HEK293T (cell line): ENCODE results near the gene NREP.

Experiments
- CTCF ChIA-PET: fragments of 350-600 bp; formaldehyde crosslinking; extraction: SDS; loops from one replicate; lab custom pipeline; 2021; ENCODE audit warnings: antibody characterized with exemption, inconsistent platforms; lab: Yijun Ruan, JAX
- POLR2A ChIA-PET: fragments of 350-600 bp; formaldehyde crosslinking; extraction: SDS; loops from one replicate; lab custom pipeline; 2020; ENCODE audit warnings: antibody characterized with exemption, inconsistent platforms; lab: Yijun Ruan, JAX
- DNase-seq: peaks from one replicate; pipeline ENCODE4 v3.0.0; 2012; ENCODE audit warnings: mixed read lengths; ENCODE audit errors: extremely low spot score
- ARNT ChIP-seq: fragments of 450-650 bp; IDR thresholded peaks from 2 replicates; pipeline ENCODE4 v1.6.1; 2017; ENCODE audit warnings: mild to moderate bottlenecking
- BHLHE40 ChIP-seq: fragments of 450-650 bp; IDR thresholded peaks from 2 replicates; pipeline ENCODE4 v1.6.1; 2016; ENCODE audit warnings: mild to moderate bottlenecking, moderate library complexity, borderline replicate concordance
- CTBP1 ChIP-seq: fragments of 450-650 bp; IDR thresholded peaks from 2 replicates; pipeline ENCODE4 v1.6.1; 2016; ENCODE audit warnings: borderline replicate concordance
- ELF4 ChIP-seq: fragments of 450-650 bp; IDR thresholded peaks from 2 replicates; pipeline ENCODE4 v1.6.1; 2017; ENCODE audit warnings: antibody characterized with exemption
- FOXA1 ChIP-seq: fragments of 450-650 bp; IDR thresholded peaks from 2 replicates; pipeline ENCODE4 v1.6.1; 2016; ENCODE audit warnings: mild to moderate bottlenecking
- FOXK2 ChIP-seq: fragments of 450-650 bp; IDR thresholded peaks from 2 replicates; pipeline ENCODE4 v1.6.1; 2016; ENCODE audit warnings: mild to moderate bottlenecking
- FOXM1 ChIP-seq: fragments of 450-650 bp; IDR thresholded peaks from 2 replicates; pipeline ENCODE4 v1.6.1; 2017; ENCODE audit warnings: mild to moderate bottlenecking, borderline replicate concordance
- HDGF ChIP-seq: fragments of 450-650 bp; IDR thresholded peaks from 2 replicates; pipeline ENCODE4 v1.6.1; 2017; ENCODE audit warnings: antibody characterized with exemption, borderline replicate concordance
- L3MBTL2 ChIP-seq: fragments of 450-650 bp; conservative IDR thresholded peaks from 2 replicates; pipeline ENCODE4 v1.6.1; 2016; ENCODE audit warnings: mild to moderate bottlenecking
- LEF1 ChIP-seq: fragments of 450-650 bp; IDR thresholded peaks from 2 replicates; pipeline ENCODE4 v1.6.1; 2017; ENCODE audit warnings: mild to moderate bottlenecking, borderline replicate concordance
- NFRKB ChIP-seq: fragments of 450-650 bp; IDR thresholded peaks from 2 replicates; pipeline ENCODE4 v1.6.1; 2016; ENCODE audit warnings: mild to moderate bottlenecking, moderate library complexity
- SP1 ChIP-seq: fragments of 450-650 bp; IDR thresholded peaks from 2 replicates; pipeline ENCODE4 v1.6.1; 2017
- SUZ12 ChIP-seq: fragments of 450-650 bp; IDR thresholded peaks from 2 replicates; pipeline ENCODE4 v1.6.1; 2016; ENCODE audit warnings: mild to moderate bottlenecking
- TARDBP ChIP-seq: fragments of 450-650 bp; IDR thresholded peaks from 2 replicates; pipeline ENCODE4 v1.6.1; 2016
- ZNF384 ChIP-seq: fragments of 450-650 bp; IDR thresholded peaks from 2 replicates; pipeline ENCODE4 v1.6.1; 2016
- TF ChIP-seq, protein P1 (sequence below): fragments of 450-650 bp; IDR thresholded peaks from 2 replicates; pipeline ENCODE4 v1.6.1; 2016

The NREP gene

DNA sequence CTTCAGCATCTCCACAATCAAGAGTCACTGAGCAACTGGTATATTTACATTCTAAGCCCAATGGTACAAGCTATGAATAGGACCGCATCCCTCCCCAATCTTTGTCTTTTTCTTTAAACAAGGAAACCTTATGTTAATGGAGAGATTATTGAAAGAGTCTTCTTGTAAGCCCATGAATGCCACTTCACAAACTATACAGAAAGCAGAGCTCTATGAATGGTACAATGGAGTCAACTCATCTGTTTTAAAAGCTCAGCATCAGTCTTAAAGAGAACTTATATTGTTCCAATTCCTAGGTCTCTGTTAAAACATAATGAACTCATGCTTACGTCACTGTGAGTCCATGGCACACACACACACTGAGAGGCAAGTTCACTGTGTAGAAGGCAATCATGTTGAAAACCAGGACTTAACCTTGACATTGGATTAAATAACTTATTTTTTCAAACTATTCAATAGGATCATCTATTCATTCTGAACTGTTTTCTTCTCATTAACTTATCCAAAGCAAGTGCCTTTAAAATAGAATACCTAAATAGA is 4.5 kb downstream of the NREP start:
- ChIA-PET CTCF (no interaction called here), POLR2A (no interaction called here)
- no peak for DNase-seq
- TF ChIP-seq ARNT (no peak), ZNF384 (no peak), SUZ12 (no peak), NFRKB (no peak), BHLHE40 (no peak), LEF1 (no peak), SP1 (no peak), FOXM1 (no peak), CTBP1 (no peak), FOXA1 (no peak), TARDBP (no peak), FOXK2 (no peak), L3MBTL2 (no peak), HDGF (no peak), ELF4 (no peak)
- TF ChIP-seq, protein P1, sequence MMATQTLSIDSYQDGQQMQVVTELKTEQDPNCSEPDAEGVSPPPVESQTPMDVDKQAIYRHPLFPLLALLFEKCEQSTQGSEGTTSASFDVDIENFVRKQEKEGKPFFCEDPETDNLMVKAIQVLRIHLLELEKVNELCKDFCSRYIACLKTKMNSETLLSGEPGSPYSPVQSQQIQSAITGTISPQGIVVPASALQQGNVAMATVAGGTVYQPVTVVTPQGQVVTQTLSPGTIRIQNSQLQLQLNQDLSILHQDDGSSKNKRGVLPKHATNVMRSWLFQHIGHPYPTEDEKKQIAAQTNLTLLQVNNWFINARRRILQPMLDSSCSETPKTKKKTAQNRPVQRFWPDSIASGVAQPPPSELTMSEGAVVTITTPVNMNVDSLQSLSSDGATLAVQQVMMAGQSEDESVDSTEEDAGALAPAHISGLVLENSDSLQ, result no peak

DNA sequence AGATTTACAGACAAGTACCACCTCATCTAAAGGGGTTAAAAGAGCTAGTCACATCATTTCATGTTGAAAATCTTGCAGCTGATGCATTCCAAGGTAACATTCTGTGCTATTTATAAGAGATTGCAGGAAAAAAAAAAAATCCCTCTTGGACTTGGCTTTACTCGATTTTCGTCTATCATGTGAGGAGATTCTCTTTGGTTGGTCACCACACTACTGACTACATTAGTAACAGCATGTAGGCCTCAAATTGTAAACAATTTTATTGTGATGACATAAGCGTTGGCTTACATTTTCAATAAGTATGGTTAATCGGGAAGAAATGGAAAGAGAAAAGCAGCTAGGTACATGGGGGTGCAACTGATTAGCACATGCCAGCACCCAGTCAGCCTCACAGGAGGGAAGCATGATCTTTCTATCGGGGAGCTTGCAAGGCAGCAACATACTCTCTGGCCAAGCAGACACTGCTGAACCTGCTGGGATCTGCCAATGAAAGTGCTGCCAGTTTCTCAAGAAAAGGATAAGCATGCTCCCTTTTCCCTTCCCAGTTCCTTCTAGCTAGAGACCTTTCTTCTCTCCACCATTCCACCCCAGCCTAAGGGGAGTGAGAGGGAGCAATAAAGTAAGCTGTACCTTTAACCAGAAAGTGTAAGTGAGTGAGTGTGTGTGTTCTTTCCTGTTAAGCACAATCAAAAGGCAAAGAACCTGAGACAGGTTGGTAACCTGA is 7.5 kb downstream of the NREP start:
- ChIA-PET POLR2A (no interaction called here), CTCF (no interaction called here)
- no peak for DNase-seq
- TF ChIP-seq BHLHE40 (no peak), ZNF384 (no peak), CTBP1 (no peak), SP1 (no peak), FOXA1 (no peak)

DNA sequence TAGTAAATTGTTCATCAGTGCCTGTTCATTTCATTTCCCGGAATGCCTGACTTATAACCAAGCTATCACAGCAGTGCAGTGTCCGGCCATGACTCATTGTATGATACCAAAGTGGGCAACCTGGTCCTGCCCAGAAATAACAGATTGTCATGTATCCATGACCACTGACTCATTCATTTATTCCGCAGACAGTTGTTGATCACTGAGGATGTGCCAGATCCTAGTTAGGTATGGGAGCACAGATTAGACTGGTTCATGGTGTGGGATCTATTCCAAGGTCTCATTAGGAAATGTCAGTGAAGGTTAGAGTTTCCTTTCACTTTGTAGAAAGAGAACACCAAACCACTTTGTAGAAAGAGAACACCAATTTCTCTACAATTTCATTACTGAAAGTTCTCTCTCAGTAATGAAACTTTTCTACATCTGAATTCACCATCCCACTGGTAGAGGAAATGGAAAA is 8.7 kb downstream of the NREP start:
- DNase-seq, result no peak
- POLR2A ChIA-PET, result no interaction called here
- CTCF ChIA-PET, result no interaction called here
- TF ChIP-seq FOXA1 (no peak), LEF1 (no peak), FOXK2 (no peak), FOXM1 (no peak), ELF4 (no peak), CTBP1 (no peak), BHLHE40 (no peak), SP1 (no peak), HDGF (no peak), SUZ12 (no peak), TARDBP (no peak), ZNF384 (no peak)

DNA sequence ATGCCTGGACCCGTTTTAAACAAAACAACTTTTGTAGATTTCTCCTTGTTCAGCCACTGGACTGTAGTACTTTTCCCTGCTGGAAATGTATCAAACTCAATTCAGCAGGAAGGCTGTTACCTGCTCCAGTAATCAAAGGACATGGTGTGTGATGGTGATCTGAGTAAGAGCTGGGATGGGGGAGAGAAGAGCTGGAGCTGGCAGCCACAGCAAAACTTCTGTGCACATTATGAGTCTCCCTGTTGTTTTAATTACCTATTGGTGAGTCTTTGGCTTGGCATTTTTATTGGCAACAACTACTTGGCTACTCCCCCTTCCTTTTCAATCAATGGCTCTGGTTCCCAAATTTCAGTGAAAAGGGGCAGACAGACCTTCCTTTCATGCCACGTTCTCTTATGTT is 9.7 kb downstream of the NREP start:
- no peak for TF ChIP-seq CTBP1
- no peak for TF ChIP-seq ZNF384
- ChIA-PET POLR2A (no interaction called here), CTCF (no interaction called here)
- DNase-seq, result no peak

DNA sequence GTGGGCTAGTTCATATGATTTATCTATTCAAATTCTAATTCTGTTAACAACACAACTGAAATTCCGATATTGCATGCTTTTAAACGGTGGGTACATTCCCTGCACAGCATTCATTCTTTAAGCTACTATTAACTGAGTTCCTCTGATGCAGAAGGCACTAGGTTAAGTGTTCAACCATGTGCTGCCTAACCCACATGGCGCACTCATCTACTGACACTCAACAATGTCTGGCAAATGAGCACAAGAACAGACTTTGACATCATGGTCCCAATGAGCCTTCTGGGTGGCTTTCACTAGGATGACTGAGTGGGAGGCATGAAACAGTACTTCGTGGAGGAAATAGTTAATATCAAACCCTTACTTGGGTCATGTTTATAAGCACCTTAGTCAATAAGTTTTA is 10.2 kb downstream of the NREP start:
- TF ChIP-seq FOXK2, result no peak
- TF ChIP-seq ELF4, result no peak
- TF ChIP-seq FOXM1, result no peak
- no peak for TF ChIP-seq TARDBP
- TF ChIP-seq, protein P1, result no peak
- TF ChIP-seq ZNF384, result no peak
- no peak for TF ChIP-seq NFRKB
- no peak for TF ChIP-seq ARNT
- TF ChIP-seq CTBP1, result no peak
- TF ChIP-seq BHLHE40, result no peak
- TF ChIP-seq FOXA1, result no peak
- no peak for TF ChIP-seq L3MBTL2
- TF ChIP-seq SUZ12, result no peak
- no peak for TF ChIP-seq HDGF
- TF ChIP-seq LEF1, result no peak
- no peak for TF ChIP-seq SP1
- ChIA-PET POLR2A (no interaction called here), CTCF (no interaction called here)
- no peak for DNase-seq

DNA sequence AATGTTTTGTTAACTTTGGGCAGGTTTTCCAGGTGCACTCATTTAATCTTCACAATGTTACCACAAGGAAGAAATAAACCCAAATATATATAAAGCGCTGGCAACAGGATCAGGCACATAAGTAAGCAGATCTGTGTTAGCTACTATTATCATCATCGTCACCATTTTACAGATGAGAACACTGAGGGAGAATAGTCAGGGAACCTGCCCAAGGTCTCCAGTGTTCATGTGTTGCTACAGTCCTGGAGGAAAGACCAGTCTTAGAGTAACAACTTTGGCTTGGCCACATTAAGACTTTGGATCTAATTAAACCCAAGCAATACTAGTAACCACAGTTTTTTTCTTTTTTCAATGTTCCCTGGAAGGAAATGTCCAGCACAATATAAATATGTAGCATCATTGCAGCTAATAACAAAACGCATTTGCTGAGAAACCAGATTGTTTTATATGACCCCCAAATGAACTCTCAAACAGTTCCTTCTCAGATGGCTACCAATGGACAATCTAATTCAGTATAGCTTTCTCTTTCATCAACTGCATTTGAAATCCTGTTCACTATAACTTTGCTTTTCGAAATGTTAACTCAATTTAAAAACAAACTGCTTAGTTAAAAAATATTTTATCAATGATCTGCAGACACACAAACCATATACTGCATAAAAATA is 11.8 kb downstream of the NREP start:
- ChIA-PET POLR2A (no interaction called here), CTCF (no interaction called here)
- DNase-seq, result no peak
- TF ChIP-seq HDGF, result no peak
- no peak for TF ChIP-seq FOXA1
- TF ChIP-seq LEF1, result no peak
- TF ChIP-seq ARNT, result no peak
- TF ChIP-seq FOXM1, result no peak
- TF ChIP-seq ZNF384, result no peak
- TF ChIP-seq, protein P1, result no peak
- TF ChIP-seq ELF4, result no peak
- TF ChIP-seq L3MBTL2, result no peak
- no peak for TF ChIP-seq FOXK2
